Vagina (tissue), 2 donors: ENCODE measurements around the gene ZDHHC16. TPM values are rescaled to one million over a fixed set of nuclear protein-coding genes. Genes with fewer than 3 reads are reported as not detected.

Experiments
- DNase-seq, 2 donors: peaks; one replicate each; pipeline ENCODE4 v3.0.0-alpha.2; 2017; ENCODE audit errors: extremely low spot score in 2 of 2
- H3K27ac ChIP-seq: fragments of 200-600 bp; sonication (generic); one replicate; pipeline ENCODE4 v1.5.1; 2019
- H3K27me3 ChIP-seq: fragments of 200-600 bp; sonication (generic); one replicate; pipeline ENCODE4 v1.5.1; 2019
- H3K36me3 ChIP-seq, 2 donors: fragments of 200-600 bp; sonication (generic); one replicate each; pipeline ENCODE4 v1.5.1; 2017 to 2019
- H3K4me1 ChIP-seq: fragments of 200-600 bp; sonication (generic); one replicate; pipeline ENCODE4 v1.5.1; 2019
- H3K4me3 ChIP-seq, 2 donors: fragments of 200-600 bp; sonication (generic); 1 replicate in 1 of 2; 2 replicates in 1 of 2; pipeline ENCODE4 v1.5.1; 2016 to 2019
- H3K9me3 ChIP-seq: fragments of 200-600 bp; sonication (generic); one replicate; pipeline ENCODE4 v1.5.1; 2019
- CTCF ChIP-seq, 3 experiments: fragments of 450-650 bp in 2 of 3; fragments of 200-600 bp in 1 of 3; sonication (generic) in 1 of 3; IDR thresholded peaks; one replicate each; pipeline ENCODE4 v1.5.1; 2017 to 2019; ENCODE audit warnings: antibody characterized with exemption in 3 of 3, mild to moderate bottlenecking in 2 of 3, moderate library complexity in 2 of 3
- POLR2A ChIP-seq, 2 donors: fragments of 450-650 bp; IDR thresholded peaks; one replicate each; pipeline ENCODE4 v1.6.1; 2017; ENCODE audit warnings: antibody characterized with exemption in 2 of 2, mild to moderate bottlenecking in 2 of 2, moderate library complexity in 2 of 2
- POLR2AphosphoS5 ChIP-seq, 2 donors: sonication (generic); formaldehyde crosslinking; IDR thresholded peaks; one replicate each; pipeline ENCODE4 v1.9.0; 2017; ENCODE audit warnings: antibody characterized with exemption in 2 of 2, mild to moderate bottlenecking in 2 of 2, low read depth in 1 of 2; ENCODE audit not compliant: insufficient read depth in 1 of 2
- intact Hi-C: fragments of 100-400 bp; cut with DNase I; formaldehyde crosslinking; loops from one replicate; pipeline ENCODE4 v1.15.1; 2023
- total RNA-seq: library from RNA; depleted of rRNA; stranded (reverse); fragments of >200 nt; gene quantifications from one replicate; pipeline ENCODE4 v1.2.3, GENCODE V29; 2016

ZDHHC16 gene
- total RNA-seq, 1 donor from 2014 or later: 27.3 TPM

- H3K9me3 ChIP-seq: no peaks in the 10 kb centered on the region
- DNase-seq: no peak
- intact Hi-C loops: no loop called here
- peak overlapping the region; percentile 83 for H3K27ac ChIP-seq
- H3K36me3 ChIP-seq: peaks cover 0 to 19% of the 10 kb centered on the region in 2 donors
- no peaks in the 10 kb centered on the region for H3K27me3 ChIP-seq
- peak overlapping the region; percentile 64 to 72 for H3K4me3 ChIP-seq
- peaks cover 34% of the 10 kb centered on the region for H3K4me1 ChIP-seq
- TF ChIP-seq CTCF (IDR thresholded peaks at IDR 0.05): no peak
- TF ChIP-seq POLR2A (IDR thresholded peaks at IDR 0.05): no peak
- no peak for TF ChIP-seq POLR2AphosphoS5 (IDR thresholded peaks at IDR 0.05; ENCODE audit: insufficient read depth in 1 of 2, low read depth in 1 of 2)
These were observed 19.0 kb upstream of the ZDHHC16 start for GRCh38 chr10:97426776-97427570.

DNA sequence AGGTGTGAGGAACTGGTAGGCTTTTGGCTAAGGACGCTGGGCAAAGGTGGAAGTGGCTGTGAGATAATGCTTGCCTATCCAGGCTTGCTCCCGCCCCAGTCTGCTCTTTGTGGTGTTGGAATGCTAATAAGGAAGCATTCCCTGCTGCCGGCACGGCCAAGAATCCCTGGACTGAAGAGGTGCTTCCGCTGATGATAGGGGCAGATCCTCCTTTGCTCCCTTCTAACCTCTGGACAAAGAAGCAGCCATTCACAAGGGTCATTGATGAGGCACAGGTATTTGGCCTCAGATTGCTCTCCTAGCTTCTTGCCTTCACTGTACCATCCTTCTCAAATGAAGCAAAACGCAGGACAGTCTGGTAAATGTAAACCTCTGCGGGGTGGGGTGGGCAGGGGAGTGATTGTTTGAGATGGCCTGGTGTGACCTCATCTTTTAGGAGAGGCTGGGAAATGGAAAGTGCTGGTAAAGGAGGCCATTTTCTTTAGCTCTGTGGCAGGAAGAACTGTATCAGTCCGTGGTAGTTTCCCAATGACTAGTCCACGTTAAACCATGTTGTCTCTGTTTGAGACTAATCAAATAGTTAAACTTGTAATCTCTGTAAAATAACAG is 18.3 kb upstream of the ZDHHC16 start:
- H3K4me3 ChIP-seq: peak overlapping the region; percentile 64 to 72
- intact Hi-C loops: no loop called here
- no peaks in the 10 kb centered on the region for H3K9me3 ChIP-seq
- no peaks in the 10 kb centered on the region for H3K27me3 ChIP-seq
- TF ChIP-seq CTCF (IDR thresholded peaks at IDR 0.05): no peak
- TF ChIP-seq POLR2AphosphoS5 (IDR thresholded peaks at IDR 0.05; ENCODE audit: insufficient read depth in 1 of 2, low read depth in 1 of 2): no peak
- H3K36me3 ChIP-seq: peaks cover 0 to 23% of the 10 kb centered on the region in 2 donors
- no peak for DNase-seq
- peak overlapping the region; percentile 83 for H3K27ac ChIP-seq
- peaks cover 34% of the 10 kb centered on the region for H3K4me1 ChIP-seq

DNA sequence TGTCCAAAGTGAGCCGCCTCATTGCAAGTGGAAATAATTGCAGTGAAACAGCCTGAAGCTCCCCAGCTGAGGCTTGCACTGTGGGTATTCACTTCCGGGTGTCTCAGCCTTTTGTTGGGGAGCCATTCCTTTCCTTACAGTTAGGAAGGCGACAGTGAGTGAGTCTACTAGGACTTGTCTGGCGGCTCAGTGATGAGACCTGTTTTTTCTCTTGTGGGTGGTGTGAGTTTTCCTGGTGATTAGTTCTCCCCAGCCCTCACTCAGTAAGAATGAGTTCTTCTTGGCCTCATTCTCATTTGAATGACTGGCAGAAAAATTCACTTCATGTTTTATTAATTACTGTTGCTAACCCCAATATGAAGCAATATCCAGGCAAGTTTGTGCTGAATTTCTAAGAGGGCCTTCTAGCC is 17.4 kb upstream of the ZDHHC16 start:
- TF ChIP-seq POLR2A (IDR thresholded peaks at IDR 0.05) (no peak), CTCF (IDR thresholded peaks at IDR 0.05) (no peak), POLR2AphosphoS5 (IDR thresholded peaks at IDR 0.05; ENCODE audit: insufficient read depth in 1 of 2, low read depth in 1 of 2) (no peak)
- Histone ChIP-seq H3K36me3 (peaks cover 0 to 23% of the 10 kb centered on the region in 2 donors), H3K4me1 (peaks cover 34% of the 10 kb centered on the region), H3K27me3 (no peaks in the 10 kb centered on the region), H3K4me3 (no peak overlapping the region), H3K27ac (peak overlapping the region; percentile 5), H3K9me3 (no peaks in the 10 kb centered on the region)
- no peak for DNase-seq
- intact Hi-C loops: no loop called here

DNA sequence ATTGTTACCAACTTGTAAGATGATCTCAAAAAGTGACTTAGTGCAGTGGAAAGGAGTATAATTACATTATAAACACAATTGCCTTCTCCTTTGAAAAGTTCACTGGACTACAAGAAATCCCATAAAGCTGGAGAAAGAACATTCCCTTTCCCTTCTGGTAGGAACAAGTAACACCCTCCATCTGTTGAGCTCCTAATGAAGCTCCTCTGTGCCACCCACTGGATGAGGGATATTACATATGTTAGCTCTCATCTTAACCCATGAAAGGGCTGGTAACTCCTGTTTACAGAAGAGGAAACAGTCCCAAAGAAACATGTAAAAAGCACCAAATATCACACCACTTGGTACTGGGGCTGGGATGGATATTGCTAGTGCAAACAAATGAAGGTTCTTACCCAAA is 11.9 kb upstream of the ZDHHC16 start:
- Histone ChIP-seq H3K36me3 (peaks cover 0 to 56% of the 10 kb centered on the region in 2 donors), H3K27me3 (no peaks in the 10 kb centered on the region), H3K9me3 (no peaks in the 10 kb centered on the region), H3K4me3 (no peak overlapping the region), H3K27ac (no peak overlapping the region), H3K4me1 (peaks cover 3% of the 10 kb centered on the region)
- intact Hi-C loops: no loop called here
- DNase-seq: no peak
- TF ChIP-seq CTCF (IDR thresholded peaks at IDR 0.05) (no peak), POLR2AphosphoS5 (IDR thresholded peaks at IDR 0.05; ENCODE audit: insufficient read depth in 1 of 2, low read depth in 1 of 2) (no peak), POLR2A (IDR thresholded peaks at IDR 0.05) (no peak)

GRCh38 chr10:97434557-97434956 is 11.4 kb upstream of the ZDHHC16 start:
- Histone ChIP-seq H3K27me3 (no peaks in the 10 kb centered on the region), H3K27ac (no peak overlapping the region), H3K4me3 (no peak overlapping the region), H3K9me3 (no peaks in the 10 kb centered on the region), H3K4me1 (no peaks in the 10 kb centered on the region), H3K36me3 (peaks cover 0 to 61% of the 10 kb centered on the region in 2 donors)
- intact Hi-C loops: no loop called here
- TF ChIP-seq POLR2A (IDR thresholded peaks at IDR 0.05) (no peak), CTCF (IDR thresholded peaks at IDR 0.05) (no peak), POLR2AphosphoS5 (IDR thresholded peaks at IDR 0.05; ENCODE audit: insufficient read depth in 1 of 2, low read depth in 1 of 2) (no peak)
- DNase-seq: no peak
